ENCODE data around the gene RFC3. TPM values are rescaled to one million over a fixed set of nuclear protein-coding genes. Genes with fewer than 3 reads are reported as not detected.

The RFC3 gene
- total RNA-seq, 4 donors from 2014 or later: 11.8 to 14.9 (median 14.2) TPM

GRCh38 chr13:33870046-33870668 lies 52.2 kb downstream of the RFC3 start:
- Histone ChIP-seq H3K9me3 (no peaks in the 10 kb centered on the region), H3K36me3 (no peaks in the 10 kb centered on the region), H3K4me1 (no peaks in the 10 kb centered on the region), H3K4me3 (no peak overlapping the region), H3K27ac (no peak overlapping the region), H3K27me3 (no peaks in the 10 kb centered on the region)
- WGBS, 2 donors: 97 to 98% methylated on average over 2 of the region's 2 CpGs
- no peak for DNase-seq (ENCODE audit: low spot score in 2 of 2)
- no peak for TF ChIP-seq CTCF (IDR thresholded peaks at IDR 0.05)
- TF ChIP-seq POLR2A (IDR thresholded peaks at IDR 0.05): no peak
- TF ChIP-seq EP300 (IDR thresholded peaks at IDR 0.05): no peak

GRCh38 chr13:33871207-33872004 lies 53.5 kb downstream of the RFC3 start:
- DNase-seq (ENCODE audit: low spot score in 2 of 2): no peak
- Histone ChIP-seq H3K9me3 (no peaks in the 10 kb centered on the region), H3K36me3 (no peaks in the 10 kb centered on the region), H3K4me1 (no peaks in the 10 kb centered on the region), H3K4me3 (no peak overlapping the region), H3K27ac (no peak overlapping the region), H3K27me3 (no peaks in the 10 kb centered on the region)
- TF ChIP-seq POLR2A (IDR thresholded peaks at IDR 0.05): no peak
- TF ChIP-seq EP300 (IDR thresholded peaks at IDR 0.05): no peak
- TF ChIP-seq CTCF (IDR thresholded peaks at IDR 0.05): no peak
- 83 to 86% methylated on average over 7 of the region's 7 CpGs for WGBS, 2 donors

GRCh38 chr13:33872005-33872351 lies 54.0 kb downstream of the RFC3 start:
- H3K27ac ChIP-seq: no peak overlapping the region
- H3K9me3 ChIP-seq: no peaks in the 10 kb centered on the region
- H3K4me1 ChIP-seq: no peaks in the 10 kb centered on the region
- TF ChIP-seq POLR2A (IDR thresholded peaks at IDR 0.05) (no peak), CTCF (IDR thresholded peaks at IDR 0.05) (no peak), EP300 (IDR thresholded peaks at IDR 0.05) (no peak)
- no peaks in the 10 kb centered on the region for H3K27me3 ChIP-seq
- 69 to 75% methylated on average over 6 of the region's 6 CpGs for WGBS, 2 donors
- no peaks in the 10 kb centered on the region for H3K36me3 ChIP-seq
- no peak overlapping the region for H3K4me3 ChIP-seq
- DNase-seq (ENCODE audit: low spot score in 2 of 2): no peak

- no peaks in the 10 kb centered on the region for H3K36me3 ChIP-seq
- WGBS, 2 donors: 80 to 86% methylated on average over 5 of the region's 5 CpGs
- no peak overlapping the region for H3K4me3 ChIP-seq
- no peak for DNase-seq (ENCODE audit: low spot score in 2 of 2)
- no peaks in the 10 kb centered on the region for H3K9me3 ChIP-seq
- TF ChIP-seq CTCF (IDR thresholded peaks at IDR 0.05) (no peak), EP300 (IDR thresholded peaks at IDR 0.05) (no peak), POLR2A (IDR thresholded peaks at IDR 0.05) (no peak)
- no peaks in the 10 kb centered on the region for H3K4me1 ChIP-seq
- no peaks in the 10 kb centered on the region for H3K27me3 ChIP-seq
- H3K27ac ChIP-seq: no peak overlapping the region
Observed at GRCh38 chr13:33873251-33873908, 55.4 kb downstream of the RFC3 start.

GRCh38 chr13:33874871-33875270 lies 56.9 kb downstream of the RFC3 start:
- Histone ChIP-seq H3K27me3 (no peaks in the 10 kb centered on the region), H3K27ac (no peak overlapping the region), H3K36me3 (peaks cover 0 to 3% (median 0%) of the 10 kb centered on the region in 3 donors), H3K4me1 (no peaks in the 10 kb centered on the region), H3K4me3 (no peak overlapping the region), H3K9me3 (peaks cover 0 to 4% (median 0%) of the 10 kb centered on the region in 4 donors)
- DNase-seq (ENCODE audit: low spot score in 2 of 2): no peak
- WGBS, 2 donors: 95 to 96% methylated on average over 5 of the region's 5 CpGs
- no peak for TF ChIP-seq POLR2A (IDR thresholded peaks at IDR 0.05)
- TF ChIP-seq CTCF (IDR thresholded peaks at IDR 0.05): no peak
- no peak for TF ChIP-seq EP300 (IDR thresholded peaks at IDR 0.05)
